Ammon's horn (tissue), 1 donor: ENCODE results near the gene PEF1.

Source experiments
- DNase-seq: peaks from one replicate; pipeline ENCODE4 v3.0.0-alpha.2; 2016; ENCODE audit warnings: low spot score

The PEF1 gene

GRCh38 chr1:31671147-31671546 lies 26.5 kb upstream of the PEF1 start:
- no peak for DNase-seq

DNA sequence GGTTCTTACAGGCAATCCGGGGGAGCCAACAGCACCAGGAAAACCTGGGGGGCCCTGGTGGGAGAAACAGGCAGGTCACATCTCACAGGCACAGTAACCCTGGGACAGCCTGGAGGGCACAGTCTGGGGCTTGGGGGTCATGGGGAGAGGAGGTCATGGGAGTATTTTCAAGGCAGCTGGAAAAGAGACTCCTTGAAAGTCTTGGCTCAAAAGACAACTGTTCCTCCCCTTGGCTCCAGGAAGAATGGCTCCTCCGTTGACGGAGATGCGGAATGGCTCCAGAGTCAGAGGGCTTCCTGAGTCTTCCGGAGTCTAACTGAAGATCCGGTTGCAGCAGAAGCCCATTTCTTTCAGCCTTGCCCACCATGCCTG lies 25.9 kb upstream of the PEF1 start:
- DNase-seq: no peak

- DNase-seq: peak; percentile 78
Measured at GRCh38 chr1:31669786-31670592, 25.3 kb upstream of the PEF1 start.

DNA sequence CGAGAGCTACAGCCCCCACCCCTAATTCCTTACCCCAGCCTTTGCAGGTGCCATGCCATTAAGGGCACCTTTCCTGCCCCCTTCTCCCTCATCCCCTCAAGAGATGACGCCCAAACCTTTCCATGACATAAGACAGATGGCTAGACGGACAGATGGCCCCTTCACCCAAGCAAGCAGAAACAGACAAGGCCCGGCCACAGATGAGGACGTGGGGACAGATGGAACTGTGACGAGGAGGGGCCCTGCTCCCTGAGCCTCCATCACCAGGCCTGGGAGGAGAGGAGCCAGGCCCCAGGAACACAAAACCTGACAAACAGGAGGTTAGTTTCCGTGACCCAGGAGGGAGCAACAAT lies 24.7 kb upstream of the PEF1 start:
- no peak for DNase-seq

DNA sequence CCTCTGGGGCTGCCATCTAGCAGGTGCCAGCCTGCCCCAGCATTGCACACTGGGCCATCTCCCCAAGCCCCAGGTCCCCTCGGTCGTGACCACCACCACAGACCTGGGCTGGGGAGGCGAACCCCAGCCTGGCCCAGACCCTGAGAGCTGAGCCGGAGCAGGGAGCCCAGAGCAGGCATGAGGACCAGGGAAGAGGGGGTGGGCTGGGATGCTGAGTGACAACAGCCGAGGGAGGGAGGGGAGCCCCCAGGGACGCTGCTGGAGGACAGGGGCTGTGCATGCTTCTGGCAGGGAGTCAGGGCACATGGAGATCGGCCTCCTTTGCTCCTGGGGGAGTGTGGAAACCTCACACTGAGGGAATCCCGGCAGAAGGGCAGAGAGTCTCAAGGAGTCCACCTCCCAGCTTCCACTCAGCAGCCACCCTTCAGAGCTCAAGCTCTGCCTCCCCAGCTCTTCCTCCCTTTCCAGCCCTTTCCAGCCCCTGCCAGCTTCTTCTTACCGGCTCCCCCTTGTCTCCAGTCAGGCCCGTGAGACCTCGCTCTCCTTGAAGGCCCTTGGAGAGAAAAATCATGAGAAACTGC lies 23.7 kb upstream of the PEF1 start:
- DNase-seq: no peak

DNA sequence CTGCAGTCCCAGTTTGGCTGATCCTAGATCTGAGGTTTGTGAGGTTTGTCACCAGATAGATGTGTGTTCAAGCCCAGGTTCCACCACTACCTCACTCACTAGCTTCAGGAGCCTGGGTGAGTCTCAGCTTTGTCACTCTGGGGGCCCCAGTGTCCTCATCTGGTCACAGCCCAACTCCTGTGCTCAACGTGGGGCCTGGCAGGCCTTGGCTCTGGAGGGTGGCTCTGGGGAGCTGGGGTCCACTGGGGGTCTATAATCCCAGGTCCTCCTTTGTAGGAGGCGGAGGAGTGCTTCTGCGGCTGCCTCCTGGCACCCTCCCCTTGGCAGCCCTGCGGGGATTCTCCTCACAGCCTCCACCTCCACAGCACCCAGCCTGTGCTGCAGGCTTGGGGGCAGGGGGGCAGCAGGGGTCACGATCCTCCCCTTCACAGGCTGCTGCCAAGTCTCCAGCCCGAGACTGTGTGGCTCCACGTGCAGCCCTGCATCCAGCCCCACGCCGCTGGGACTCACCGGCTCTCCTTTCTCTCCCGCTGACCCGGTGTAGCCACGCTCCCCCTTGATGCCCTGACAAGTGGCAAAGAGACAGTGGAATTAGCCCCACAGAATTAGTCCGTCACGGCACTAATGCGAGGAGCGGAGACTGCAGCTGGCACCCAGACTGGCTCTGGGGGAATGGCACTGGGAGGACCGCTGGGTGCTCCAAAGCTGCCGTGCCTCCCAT lies 22.5 kb upstream of the PEF1 start:
- no peak for DNase-seq

DNA sequence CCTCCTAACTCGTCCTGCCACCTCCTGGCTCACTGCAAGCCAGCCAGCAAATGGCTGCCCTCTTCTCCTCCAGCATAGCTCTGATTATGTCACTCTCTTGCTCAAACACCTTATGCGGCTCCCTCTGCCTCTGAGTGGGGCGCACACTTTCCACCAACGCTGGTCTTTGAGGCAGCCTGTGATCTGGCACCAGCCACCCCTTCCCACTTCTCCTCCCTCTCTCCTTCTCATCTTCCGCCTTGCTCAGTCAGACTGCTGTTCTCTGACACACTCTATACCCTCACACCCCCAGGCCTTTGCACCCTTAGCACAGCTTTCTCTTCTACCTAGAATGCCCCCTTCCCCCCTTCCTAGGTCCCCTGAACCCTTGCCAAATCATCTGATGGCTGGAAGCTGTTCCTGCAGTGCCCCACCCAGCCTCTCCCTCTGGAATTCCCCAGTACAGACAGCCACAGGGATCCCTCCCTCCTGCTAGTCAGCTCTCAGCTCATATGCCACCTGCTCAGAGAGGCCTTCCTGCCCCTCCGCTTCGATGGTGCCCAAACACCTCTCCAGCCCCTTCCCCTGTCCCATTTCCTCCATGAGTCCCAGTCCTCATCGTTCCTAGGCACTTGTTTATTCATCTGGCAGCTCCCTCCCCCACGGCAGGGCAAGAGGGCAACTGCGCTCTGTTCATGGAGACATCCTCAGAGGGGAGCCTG lies 21.7 kb upstream of the PEF1 start:
- peak; percentile 43 for DNase-seq

- no peak for DNase-seq
Measured at GRCh38 chr1:31665234-31665878, 20.7 kb upstream of the PEF1 start.

- no peak for DNase-seq
Measured at GRCh38 chr1:31664528-31664927, 19.9 kb upstream of the PEF1 start.

DNA sequence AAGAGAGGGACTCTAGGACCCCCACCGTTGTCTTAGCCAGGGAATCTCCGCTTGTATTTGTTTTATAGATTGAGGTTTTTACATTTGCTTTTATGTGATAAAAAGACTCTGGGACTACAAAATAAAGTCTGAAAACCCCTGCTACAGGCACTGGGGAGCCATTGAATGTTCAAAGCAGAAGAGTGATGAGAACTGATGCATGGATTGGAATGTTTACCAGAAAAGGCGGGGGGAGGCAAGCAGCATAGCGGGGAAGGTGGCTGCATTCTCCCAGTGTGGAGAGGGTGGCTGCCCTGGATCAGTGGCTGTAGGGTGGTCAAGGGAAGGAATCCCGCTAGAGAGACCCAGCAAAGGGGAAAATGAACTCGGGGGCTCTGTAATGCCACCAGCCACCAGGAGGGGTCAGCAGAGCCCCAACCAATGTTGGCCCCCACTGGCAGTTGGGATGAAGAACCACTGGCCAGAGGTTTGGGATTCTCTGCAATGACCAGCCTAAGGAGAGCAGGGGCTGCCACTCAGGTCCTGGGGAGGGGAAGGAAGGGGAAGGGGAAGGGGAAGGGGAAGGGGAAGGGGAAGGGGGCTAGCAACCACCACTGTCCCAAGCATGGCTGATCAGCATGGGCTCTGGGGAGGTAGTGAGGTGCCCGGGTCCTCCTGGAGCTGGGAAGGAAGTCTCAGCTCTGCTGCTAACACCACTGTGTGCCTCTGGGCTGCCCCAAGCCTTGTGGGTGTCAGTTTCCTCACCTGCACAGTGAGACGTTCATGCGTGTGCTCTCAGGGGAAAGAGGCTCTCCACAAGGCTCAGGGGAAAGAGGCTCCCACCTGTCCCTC lies 19.2 kb upstream of the PEF1 start:
- DNase-seq: peak; percentile 52

GRCh38 chr1:31662463-31662862 lies 17.8 kb upstream of the PEF1 start:
- no peak for DNase-seq

- DNase-seq: no peak
Measured at GRCh38 chr1:31661856-31662255, 17.2 kb upstream of the PEF1 start.

DNA sequence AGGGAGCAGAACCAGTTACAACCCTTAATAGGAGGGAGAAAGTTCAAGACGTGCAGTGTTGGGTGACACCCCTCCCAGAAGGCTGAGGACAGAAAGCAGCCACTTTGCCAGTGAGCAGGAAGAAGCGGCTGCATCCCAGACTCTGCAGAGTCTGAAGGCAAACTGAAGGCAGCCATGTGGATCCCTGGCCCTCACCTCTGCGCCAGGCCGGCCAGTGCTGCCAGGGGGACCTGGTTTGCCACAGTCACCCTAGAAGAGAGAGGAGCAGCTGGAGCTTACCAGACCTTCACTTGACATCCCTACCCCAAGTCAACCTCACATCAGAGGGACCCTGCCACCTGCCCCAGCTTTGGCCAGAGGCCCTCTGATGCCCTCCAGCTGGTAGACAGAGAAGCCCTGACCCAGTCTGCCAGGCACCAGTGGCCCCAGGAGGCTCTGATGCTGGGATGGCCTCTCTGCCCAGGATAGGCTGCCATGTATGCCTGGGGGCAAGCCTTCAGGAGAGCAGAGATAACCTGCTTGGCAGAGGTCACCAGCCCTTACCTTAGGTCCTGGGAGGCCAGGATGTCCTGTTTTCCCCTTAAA lies 16.3 kb upstream of the PEF1 start:
- DNase-seq: no peak

DNA sequence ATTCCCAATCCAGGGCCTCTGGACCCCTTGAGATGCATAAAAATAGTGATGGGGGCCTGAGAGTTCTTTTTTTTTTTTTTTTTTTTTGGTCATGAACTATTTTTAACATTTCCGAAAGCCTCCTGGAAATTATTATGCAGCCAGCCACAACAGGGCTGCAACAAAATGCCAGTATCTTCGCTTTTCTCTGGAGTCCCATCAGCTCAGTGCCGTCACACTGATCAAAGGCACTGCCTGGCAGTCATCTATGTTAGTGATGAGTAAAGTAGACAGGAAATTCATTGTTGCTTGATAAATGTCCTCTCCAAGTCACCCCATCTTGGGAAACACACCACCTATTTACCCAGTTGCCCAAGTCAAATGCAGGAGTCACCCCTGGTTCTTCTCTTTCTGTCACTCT lies 15.2 kb upstream of the PEF1 start:
- no peak for DNase-seq

DNA sequence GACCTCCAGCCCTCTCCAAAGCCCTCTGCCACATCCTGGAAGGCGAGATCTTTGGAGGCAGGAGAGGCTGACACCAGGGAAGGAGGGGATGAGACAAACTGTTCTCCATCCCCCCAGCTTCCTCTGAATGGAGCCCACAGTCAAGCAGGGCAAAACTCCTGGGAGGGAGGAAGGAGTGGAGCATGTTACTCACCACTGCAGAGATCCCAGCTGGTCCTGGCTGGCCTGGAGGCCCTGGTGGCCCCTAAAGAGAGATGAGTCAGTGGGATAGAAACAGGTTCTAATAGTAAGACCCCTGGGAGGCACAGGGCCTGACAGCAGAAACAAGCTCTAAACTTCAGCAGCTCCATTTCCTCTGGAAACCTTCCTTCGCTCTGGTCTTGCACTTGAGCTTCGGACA lies 14.0 kb upstream of the PEF1 start:
- no peak for DNase-seq

- no peak for DNase-seq
Measured at GRCh38 chr1:31657972-31658510, 13.4 kb upstream of the PEF1 start.

- DNase-seq: peak; percentile 32
Measured at GRCh38 chr1:31657020-31657804, 12.5 kb upstream of the PEF1 start.

- DNase-seq: no peak
Measured at GRCh38 chr1:31655756-31656155, 11.1 kb upstream of the PEF1 start.

DNA sequence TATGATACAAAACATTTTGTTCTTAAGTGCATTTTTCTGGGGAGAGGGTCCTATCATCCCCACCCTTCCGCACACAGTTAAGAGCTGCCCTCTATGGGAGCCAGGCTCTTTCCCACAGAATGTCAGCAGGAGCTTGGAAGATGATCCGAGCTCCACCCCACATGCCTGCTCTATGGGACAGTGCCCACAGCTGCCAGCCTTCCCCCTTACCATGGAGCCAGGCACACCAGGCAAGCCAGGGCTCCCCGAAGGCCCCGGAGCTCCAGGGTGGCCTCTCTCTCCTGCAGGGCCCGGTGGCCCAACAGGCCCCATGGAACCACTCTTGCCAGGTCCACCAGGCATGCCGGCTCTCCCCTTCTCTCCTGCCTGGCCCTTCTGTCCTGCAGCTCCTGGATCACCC lies 10.4 kb upstream of the PEF1 start:
- DNase-seq: no peak

DNA sequence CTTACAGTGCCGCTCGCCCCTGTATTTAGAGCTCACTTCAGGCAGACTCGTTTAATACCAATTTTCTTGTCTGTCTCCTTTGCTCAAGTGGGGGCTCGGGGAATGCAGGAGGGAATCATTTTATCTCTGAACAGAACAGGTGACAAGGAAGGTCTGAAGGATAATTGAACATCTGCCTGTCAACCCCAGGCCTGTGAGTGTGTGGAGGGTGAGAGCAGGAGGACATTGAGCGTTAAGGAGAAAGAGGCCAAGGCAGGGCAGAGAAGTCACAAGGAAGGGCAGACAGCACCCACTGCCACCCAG lies 9.7 kb upstream of the PEF1 start:
- DNase-seq: no peak
